ENCODE measurements around the gene GRPEL1. TPM values are rescaled to one million over a fixed set of nuclear protein-coding genes. Genes with fewer than 3 reads are reported as not detected.

The GRPEL1 gene
- polyA plus RNA-seq, 3 donors from 2014 or later = 40.4 to 58.9 (median 41.8) TPM

DNA sequence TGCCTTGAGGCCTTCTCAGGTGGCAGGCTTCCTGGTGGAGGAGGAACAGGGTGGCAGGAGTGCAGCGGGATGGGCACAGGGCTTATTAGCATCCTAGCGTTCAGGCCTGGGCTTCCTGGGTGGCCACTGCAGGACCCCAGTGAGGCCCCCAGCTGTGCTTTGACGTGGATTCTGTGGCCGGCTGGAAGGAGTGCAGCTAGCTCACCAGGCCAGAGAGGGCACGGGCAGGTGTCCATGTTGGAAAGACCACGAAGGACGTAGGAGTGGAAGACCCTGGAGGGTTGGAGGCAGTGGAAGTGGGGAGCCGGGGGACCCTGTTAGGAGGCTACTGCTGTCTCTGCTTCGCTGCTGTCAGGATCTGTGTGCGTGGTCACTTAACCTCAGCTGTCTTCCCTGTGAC is 37.9 kb downstream of the GRPEL1 start:
- peaks cover 7 to 27% (median 22%) of the 10 kb centered on the region in 3 donors for H3K36me3 Mint-ChIP-seq
- H3K9me3 Mint-ChIP-seq = no peaks in the 10 kb centered on the region
- no peaks in the 10 kb centered on the region for H3K4me1 Mint-ChIP-seq
- H3K27ac Mint-ChIP-seq = peak overlapping the region in 1 of 6 donors; percentile 69
- peaks cover 2 to 13% (median 4%) of the 10 kb centered on the region in 3 donors for H3K27me3 Mint-ChIP-seq (ENCODE audit: low read depth in 3 of 3)
- H3K4me3 Mint-ChIP-seq = no peak overlapping the region
- no peak for DNase-seq

DNA sequence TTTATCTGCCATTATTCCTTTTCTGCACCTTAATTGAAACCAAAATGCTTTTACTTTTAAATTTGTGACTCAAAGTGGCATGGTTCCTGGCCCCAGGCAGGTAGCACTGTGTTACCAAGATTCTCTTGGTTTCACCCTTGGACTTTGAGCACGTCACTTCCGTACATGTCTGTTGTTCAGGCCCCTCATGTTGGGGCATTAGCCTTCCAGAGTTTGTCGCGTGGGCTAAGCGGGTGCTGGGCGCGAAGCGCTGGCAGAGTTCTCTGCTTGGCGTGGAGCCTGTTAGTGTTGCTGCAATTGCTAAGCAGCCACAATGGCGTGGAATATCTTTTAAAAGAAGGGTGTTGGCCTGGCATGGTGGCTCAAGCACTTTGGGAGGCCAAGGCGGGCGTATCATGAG is 38.7 kb downstream of the GRPEL1 start:
- Mint-ChIP-seq H3K9me3 (no peaks in the 10 kb centered on the region), H3K27ac (no peak overlapping the region), H3K27me3 (ENCODE audit: low read depth in 3 of 3) (peaks cover 2 to 13% (median 4%) of the 10 kb centered on the region in 3 donors), H3K36me3 (peaks cover 7 to 27% (median 23%) of the 10 kb centered on the region in 3 donors), H3K4me1 (no peaks in the 10 kb centered on the region), H3K4me3 (no peak overlapping the region)
- DNase-seq = no peak

DNA sequence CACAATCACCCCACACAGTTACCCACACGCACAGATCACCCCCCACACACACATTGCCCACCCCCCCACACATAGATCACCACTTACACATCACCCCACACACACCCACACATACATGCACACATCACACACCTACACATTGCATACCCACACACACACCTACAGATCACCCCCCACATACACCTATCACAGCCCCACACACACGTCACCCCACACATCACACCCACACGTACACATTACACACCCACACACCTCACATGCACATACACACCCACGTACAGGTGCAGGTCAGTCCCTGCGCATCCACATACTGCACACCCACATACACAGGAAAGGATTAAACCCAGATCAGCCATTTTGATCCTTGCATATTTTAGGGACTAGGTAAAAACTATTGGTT is 40.0 kb downstream of the GRPEL1 start:
- Mint-ChIP-seq H3K27me3 (ENCODE audit: low read depth in 3 of 3) (peaks cover under 1 to 12% (median 4%) of the 10 kb centered on the region in 3 donors), H3K4me3 (no peak overlapping the region), H3K36me3 (peaks cover 7 to 27% (median 23%) of the 10 kb centered on the region in 3 donors), H3K9me3 (no peaks in the 10 kb centered on the region), H3K4me1 (no peaks in the 10 kb centered on the region), H3K27ac (peak overlapping the region in 1 of 6 donors; percentile 37)
- DNase-seq = no peak

DNA sequence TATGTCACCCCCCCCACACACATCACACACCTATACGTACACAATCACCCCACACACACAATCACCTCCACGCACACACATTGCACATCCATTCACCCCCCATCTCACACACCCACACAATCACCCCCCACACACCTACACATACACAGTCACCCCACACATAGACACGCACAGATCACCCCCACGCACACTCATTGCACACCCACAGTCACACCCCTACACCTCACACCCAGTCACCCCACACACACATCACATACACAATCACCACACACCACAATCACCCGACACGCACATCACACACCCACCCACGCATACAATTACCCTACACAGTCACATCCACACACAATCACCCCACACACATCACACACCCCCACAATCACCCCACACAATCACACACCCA is 40.6 kb downstream of the GRPEL1 start:
- Mint-ChIP-seq H3K36me3 (peaks cover 7 to 26% (median 20%) of the 10 kb centered on the region in 3 donors), H3K27me3 (ENCODE audit: low read depth in 3 of 3) (peaks cover 0 to 11% (median 4%) of the 10 kb centered on the region in 3 donors), H3K9me3 (no peaks in the 10 kb centered on the region), H3K4me3 (no peak overlapping the region), H3K4me1 (no peaks in the 10 kb centered on the region), H3K27ac (no peak overlapping the region)
- no peak for DNase-seq

DNA sequence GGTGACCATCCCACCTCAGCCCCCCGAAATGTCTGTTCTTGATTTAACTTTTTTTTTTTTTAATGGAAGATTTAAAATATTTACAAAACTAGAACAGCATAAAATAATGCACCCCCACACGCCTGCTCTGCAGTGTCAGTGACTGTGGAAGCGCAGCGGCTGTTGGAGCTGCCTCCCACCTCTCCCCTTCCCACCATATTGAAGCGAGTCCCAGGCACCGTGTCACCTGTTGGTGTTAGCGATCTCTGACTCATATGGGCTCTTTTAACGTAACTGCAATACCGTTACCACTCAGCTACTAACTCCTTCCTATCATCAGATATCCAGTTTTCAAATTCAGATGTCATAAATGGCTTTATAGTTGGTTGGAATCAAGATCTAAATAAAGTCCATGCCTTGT is 41.8 kb downstream of the GRPEL1 start:
- Mint-ChIP-seq H3K27ac (peak overlapping the region in 1 of 6 donors; percentile 25), H3K4me1 (no peaks in the 10 kb centered on the region), H3K27me3 (ENCODE audit: low read depth in 3 of 3) (peaks cover 0 to 11% (median 4%) of the 10 kb centered on the region in 3 donors), H3K4me3 (no peak overlapping the region), H3K9me3 (no peaks in the 10 kb centered on the region), H3K36me3 (peaks cover 7 to 22% (median 14%) of the 10 kb centered on the region in 3 donors)
- no peak for DNase-seq

DNA sequence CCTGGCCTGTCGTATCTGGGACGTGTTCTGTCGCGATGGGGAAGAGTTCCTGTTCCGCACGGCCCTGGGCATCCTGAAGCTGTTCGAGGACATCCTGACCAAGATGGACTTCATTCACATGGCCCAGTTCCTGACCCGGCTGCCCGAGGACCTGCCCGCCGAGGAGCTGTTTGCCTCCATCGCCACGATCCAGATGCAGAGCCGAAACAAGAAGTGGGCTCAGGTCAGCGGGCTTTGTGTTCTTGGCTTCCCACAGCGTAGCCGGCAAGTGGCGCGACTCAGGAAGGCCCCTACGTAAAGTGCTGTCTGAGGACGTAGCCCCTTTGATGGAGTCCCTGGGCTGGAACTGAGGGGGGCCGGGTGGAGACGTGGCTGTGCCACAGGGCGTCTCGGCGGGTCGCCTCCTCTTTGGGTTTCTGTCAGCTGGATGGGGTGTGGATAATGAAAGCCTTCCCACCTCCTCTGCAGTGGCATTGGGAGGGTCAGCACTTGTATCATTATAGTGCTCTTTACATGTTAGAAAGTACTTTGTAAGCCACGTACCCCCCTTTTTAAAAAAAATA is 42.7 kb downstream of the GRPEL1 start:
- Mint-ChIP-seq H3K27ac (no peak overlapping the region), H3K9me3 (no peaks in the 10 kb centered on the region), H3K4me3 (no peak overlapping the region), H3K36me3 (peaks cover 0 to 17% (median 6%) of the 10 kb centered on the region in 3 donors), H3K4me1 (no peaks in the 10 kb centered on the region), H3K27me3 (ENCODE audit: low read depth in 3 of 3) (peaks cover 0 to 9% (median 4%) of the 10 kb centered on the region in 3 donors)
- DNase-seq = no peak

DNA sequence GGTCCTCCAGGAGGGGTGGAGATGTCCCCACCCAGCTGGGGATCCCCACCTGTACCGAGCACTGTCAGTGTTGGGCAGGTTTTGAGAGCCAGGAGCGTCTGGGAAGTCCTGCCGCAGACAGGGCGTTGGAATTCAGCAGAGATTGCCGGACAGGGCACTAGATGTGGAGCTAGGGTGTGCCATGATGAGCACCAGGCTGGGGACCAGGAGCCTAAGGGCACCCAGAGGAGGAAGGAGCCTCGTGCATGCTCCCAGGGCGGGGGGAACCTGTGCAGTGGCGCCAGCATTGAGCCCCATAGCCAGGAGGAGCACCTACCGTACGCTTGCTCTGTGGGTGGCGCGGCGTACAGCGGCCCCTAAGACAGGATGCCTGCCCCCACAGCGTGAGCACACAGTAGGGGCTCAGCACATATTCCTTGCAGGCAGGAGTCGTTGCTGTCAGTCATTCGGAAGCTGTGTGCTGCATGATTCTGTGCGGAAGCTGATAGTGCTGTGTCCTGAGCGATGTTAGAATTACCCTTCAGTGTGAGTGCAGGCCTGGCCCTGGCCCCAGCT is 43.5 kb downstream of the GRPEL1 start:
- no peak overlapping the region for H3K27ac Mint-ChIP-seq
- no peaks in the 10 kb centered on the region for H3K4me1 Mint-ChIP-seq
- H3K27me3 Mint-ChIP-seq (ENCODE audit: low read depth in 3 of 3) = peaks cover 0 to 7% (median 4%) of the 10 kb centered on the region in 3 donors
- H3K4me3 Mint-ChIP-seq = no peak overlapping the region
- no peak for DNase-seq
- peaks cover 0 to 17% (median 6%) of the 10 kb centered on the region in 3 donors for H3K36me3 Mint-ChIP-seq
- H3K9me3 Mint-ChIP-seq = no peaks in the 10 kb centered on the region

DNA sequence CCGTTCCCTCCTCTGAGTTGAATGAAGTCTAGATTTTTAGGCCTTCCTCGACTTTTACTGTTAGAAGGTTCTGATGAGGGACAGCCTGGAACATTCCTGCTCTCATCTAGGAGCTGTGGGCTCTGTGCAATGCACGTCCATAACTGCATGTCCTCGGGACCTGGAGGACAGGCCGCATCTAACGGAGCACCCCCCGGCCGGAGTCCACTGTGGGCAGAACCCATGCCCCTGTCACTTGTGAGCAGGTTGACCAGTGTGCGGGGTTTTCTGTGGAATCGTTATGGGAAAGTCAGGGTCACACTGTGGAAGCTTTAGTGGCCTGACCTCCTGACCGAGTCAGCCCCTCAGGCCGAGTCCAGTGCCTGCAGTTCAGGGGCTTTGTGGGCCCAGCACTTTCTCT is 44.0 kb downstream of the GRPEL1 start:
- Mint-ChIP-seq H3K27me3 (ENCODE audit: low read depth in 3 of 3) (peaks cover 0 to 7% (median 4%) of the 10 kb centered on the region in 3 donors), H3K27ac (no peak overlapping the region), H3K36me3 (peaks cover 0 to 17% (median 6%) of the 10 kb centered on the region in 3 donors), H3K9me3 (no peaks in the 10 kb centered on the region), H3K4me3 (no peak overlapping the region), H3K4me1 (no peaks in the 10 kb centered on the region)
- DNase-seq = no peak

DNA sequence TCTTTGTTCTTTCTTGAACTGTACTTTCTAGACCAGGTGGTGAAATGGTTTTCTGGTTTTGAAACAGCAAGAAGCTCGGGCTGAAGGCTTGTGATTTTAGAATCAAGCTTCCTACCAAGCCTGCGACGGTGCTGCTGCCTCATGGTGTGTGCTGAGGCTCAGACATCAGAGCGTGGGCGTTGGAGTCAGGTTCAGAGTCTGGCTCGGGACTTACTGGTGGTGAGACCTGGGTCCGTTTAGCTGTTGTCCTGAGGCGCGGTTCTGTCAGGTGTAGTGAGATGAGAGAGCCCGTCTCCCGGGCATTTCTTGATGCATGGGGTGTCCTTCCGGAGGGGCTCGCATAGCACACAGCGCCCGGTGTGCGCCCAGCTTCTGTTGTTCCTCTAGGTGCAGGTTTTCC is 44.4 kb downstream of the GRPEL1 start:
- no peak for DNase-seq
- H3K4me1 Mint-ChIP-seq = no peaks in the 10 kb centered on the region
- H3K27ac Mint-ChIP-seq = peak overlapping the region in 1 of 6 donors; percentile 13
- H3K4me3 Mint-ChIP-seq = no peak overlapping the region
- peaks cover 0 to 7% (median 4%) of the 10 kb centered on the region in 3 donors for H3K27me3 Mint-ChIP-seq (ENCODE audit: low read depth in 3 of 3)
- H3K36me3 Mint-ChIP-seq = peaks cover 0 to 17% (median 10%) of the 10 kb centered on the region in 3 donors
- H3K9me3 Mint-ChIP-seq = no peaks in the 10 kb centered on the region

DNA sequence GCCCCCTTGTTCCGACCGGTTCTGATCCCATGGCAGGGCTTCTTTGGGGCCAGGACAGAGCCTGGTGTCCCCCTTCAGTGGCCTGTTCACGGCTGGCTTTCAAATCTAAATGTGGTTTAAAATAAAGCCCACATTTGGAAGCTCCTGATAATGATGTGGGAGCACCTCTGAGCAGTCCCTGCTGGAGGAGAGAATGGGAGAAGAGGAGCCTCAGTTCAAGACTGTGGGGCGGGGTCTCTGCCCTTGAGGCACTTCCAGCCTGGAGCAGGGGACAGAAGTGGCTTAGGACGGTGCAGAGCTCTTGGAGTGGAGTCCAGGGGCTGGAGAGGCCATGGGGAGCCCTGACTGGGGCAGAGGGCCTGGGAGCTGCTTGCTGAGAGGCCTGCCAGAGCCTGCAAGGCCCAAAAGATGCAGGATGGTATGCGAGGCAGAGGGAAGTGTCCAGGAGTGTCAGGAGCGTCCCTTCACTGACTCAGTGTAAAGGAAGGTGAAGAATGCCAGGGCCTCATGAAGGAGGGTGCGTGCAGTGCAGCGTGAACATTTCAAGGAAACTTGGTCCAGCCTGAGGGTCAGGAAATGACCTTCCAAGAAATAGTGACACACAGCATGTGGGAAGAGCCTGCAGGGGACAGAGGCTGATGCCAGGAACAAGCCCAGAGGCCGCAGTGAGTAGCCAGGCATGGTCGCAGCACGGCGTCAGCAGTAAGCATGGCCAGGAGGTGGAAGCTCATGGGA is 45.8 kb downstream of the GRPEL1 start:
- H3K9me3 Mint-ChIP-seq = no peaks in the 10 kb centered on the region
- H3K36me3 Mint-ChIP-seq = peaks cover 4 to 6% (median 6%) of the 10 kb centered on the region in 3 donors
- H3K27ac Mint-ChIP-seq = peak overlapping the region in 1 of 6 donors; percentile 57
- no peaks in the 10 kb centered on the region for H3K4me1 Mint-ChIP-seq
- no peak overlapping the region for H3K4me3 Mint-ChIP-seq
- DNase-seq = no peak
- H3K27me3 Mint-ChIP-seq (ENCODE audit: low read depth in 3 of 3) = peaks cover 0 to 3% (median 0%) of the 10 kb centered on the region in 3 donors

DNA sequence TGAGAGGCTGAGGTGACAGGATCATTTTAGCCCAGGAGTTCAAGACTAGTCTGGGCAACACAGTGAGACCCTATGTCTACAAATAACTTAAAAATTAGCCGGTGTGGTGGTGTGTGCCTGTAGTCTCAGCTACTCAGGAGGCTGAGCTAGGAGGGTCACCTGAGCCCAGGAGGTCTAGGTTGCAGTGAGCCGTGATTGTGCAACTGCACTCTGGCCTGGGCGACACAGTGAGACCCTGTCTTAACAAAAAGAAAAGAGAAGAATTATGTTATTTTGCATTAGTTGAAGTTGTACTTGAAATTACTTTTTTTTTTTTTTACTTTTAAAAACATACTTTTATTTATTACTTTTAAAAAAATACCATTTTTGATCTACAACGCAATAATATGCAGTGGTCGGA is 46.5 kb downstream of the GRPEL1 start:
- H3K4me3 Mint-ChIP-seq = no peak overlapping the region
- peaks cover 0 to 3% (median 0%) of the 10 kb centered on the region in 3 donors for H3K27me3 Mint-ChIP-seq (ENCODE audit: low read depth in 3 of 3)
- H3K9me3 Mint-ChIP-seq = no peaks in the 10 kb centered on the region
- DNase-seq = no peak
- H3K27ac Mint-ChIP-seq = no peak overlapping the region
- H3K36me3 Mint-ChIP-seq = peaks cover 4 to 6% (median 4%) of the 10 kb centered on the region in 3 donors
- H3K4me1 Mint-ChIP-seq = no peaks in the 10 kb centered on the region

DNA sequence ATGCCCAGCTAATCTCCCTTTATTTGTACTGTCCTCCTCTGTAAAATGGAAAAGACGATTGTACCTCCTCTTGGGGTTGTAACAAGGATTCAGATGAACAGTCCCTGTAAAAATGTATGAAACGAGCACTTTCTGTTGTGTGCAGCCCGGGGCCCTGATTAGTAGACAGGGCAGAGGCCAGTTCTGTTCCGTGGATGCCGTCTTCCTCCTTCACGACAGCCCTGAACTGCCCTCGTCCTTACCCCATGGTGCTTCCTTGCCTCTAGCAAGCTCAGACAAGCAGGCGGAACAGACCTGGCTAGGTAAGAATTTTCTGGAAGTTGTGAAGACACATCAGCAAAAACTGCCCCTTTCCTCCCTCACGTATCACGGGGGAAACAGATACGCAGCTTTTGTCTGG is 47.0 kb downstream of the GRPEL1 start:
- no peaks in the 10 kb centered on the region for H3K9me3 Mint-ChIP-seq
- no peak for DNase-seq
- peaks cover 0 to 6% (median 4%) of the 10 kb centered on the region in 3 donors for H3K36me3 Mint-ChIP-seq
- no peak overlapping the region for H3K4me3 Mint-ChIP-seq
- no peak overlapping the region for H3K27ac Mint-ChIP-seq
- peaks cover 0 to 2% (median 0%) of the 10 kb centered on the region in 3 donors for H3K27me3 Mint-ChIP-seq (ENCODE audit: low read depth in 3 of 3)
- H3K4me1 Mint-ChIP-seq = no peaks in the 10 kb centered on the region

DNA sequence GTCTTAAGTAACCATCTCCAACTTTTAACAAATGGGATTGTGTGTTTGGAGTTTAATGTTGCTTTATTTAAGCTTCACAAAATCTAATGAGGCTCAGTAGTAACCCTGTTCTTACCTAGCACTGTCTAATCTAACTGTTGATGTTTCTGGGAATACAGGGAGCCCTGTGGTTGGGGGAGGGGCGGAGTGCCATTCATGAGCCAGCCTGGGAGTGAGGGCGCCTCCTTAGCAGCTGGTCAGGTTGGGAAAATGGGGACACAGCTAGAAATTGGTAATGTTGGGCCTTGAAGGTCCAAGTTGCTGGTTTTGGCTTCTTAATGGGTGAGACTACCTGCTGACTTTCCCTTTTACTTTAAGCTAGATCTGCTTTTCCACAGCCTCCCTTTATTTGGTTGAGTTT is 47.6 kb downstream of the GRPEL1 start:
- no peak overlapping the region for H3K4me3 Mint-ChIP-seq
- H3K27me3 Mint-ChIP-seq (ENCODE audit: low read depth in 3 of 3) = peaks cover 0 to 2% (median 0%) of the 10 kb centered on the region in 3 donors
- H3K36me3 Mint-ChIP-seq = peaks cover 1 to 8% (median 5%) of the 10 kb centered on the region in 3 donors
- no peaks in the 10 kb centered on the region for H3K9me3 Mint-ChIP-seq
- no peak for DNase-seq
- no peak overlapping the region for H3K27ac Mint-ChIP-seq
- no peaks in the 10 kb centered on the region for H3K4me1 Mint-ChIP-seq

DNA sequence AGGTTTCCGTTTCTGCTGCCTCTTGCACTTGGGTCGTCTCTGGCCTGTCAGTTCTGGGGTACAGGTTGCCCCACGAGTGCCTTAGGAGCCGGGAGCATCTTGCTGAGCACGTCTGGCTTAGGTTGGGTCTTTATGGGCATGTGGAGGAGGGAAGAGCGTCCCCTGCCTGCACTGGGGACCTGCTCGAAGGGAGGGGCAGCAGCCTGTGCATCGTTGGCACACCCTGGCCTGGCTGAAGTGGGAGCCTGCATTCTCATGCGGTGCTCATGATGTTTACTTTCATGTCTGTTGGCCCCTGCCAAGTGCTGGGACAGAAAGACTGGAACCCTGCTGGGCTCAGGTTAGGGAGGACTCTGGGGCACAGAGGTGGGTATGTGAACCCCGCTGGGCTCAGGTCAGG is 48.5 kb downstream of the GRPEL1 start:
- no peak overlapping the region for H3K4me3 Mint-ChIP-seq
- peaks cover 10 to 14% (median 14%) of the 10 kb centered on the region in 3 donors for H3K36me3 Mint-ChIP-seq
- H3K27ac Mint-ChIP-seq = peak overlapping the region in 1 of 6 donors; percentile 16
- DNase-seq = no peak
- no peaks in the 10 kb centered on the region for H3K9me3 Mint-ChIP-seq
- no peaks in the 10 kb centered on the region for H3K4me1 Mint-ChIP-seq
- peaks cover 0 to 2% (median 2%) of the 10 kb centered on the region in 3 donors for H3K27me3 Mint-ChIP-seq (ENCODE audit: low read depth in 3 of 3)
